Activated CD4-positive, alpha-beta T cell treated with anti-CD3 and anti-CD28 coated beads for 1 hour (primary cell): ENCODE measurements around the gene CNTN5.
"Not testable (repeated sequence)": the region's sequence is repeated elsewhere in the genome, so short reads cannot be mapped to it uniquely, and the experiment has no call there.

Experiments
- DNase-seq: peaks from one replicate; pipeline ENCODE4 v3.0.0-alpha.2; 2020

The CNTN5 gene

GRCh38 chr11:99020352-99021225, at the start of gene CNTN5:
Gene CNTN5 (plus strand): TSS chr11:99020949.
- no peak for DNase-seq

DNA sequence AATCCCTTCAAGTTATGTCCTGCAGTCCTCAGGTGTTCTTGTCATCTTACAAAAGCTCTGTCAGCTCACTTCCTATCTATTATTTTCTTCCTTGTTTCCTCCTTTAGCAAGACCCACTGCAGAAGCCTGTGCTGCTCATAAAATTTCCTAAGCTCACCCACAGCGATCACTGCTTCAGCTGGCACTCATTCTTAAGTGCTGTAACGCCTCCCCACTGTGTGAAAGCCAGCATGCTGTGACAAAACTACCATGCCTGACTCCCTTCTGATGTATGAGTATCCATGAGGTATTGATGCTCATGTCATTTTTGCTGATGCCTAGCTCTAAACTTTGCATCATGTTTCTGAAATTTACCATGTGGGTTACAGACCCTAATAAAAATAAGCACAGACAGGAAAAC, 41.5 kb upstream of the CNTN5 start:
- no peak for DNase-seq

- DNase-seq = no peak
Observed at GRCh38 chr11:99015634-99016454, 4.9 kb upstream of the CNTN5 start.

DNA sequence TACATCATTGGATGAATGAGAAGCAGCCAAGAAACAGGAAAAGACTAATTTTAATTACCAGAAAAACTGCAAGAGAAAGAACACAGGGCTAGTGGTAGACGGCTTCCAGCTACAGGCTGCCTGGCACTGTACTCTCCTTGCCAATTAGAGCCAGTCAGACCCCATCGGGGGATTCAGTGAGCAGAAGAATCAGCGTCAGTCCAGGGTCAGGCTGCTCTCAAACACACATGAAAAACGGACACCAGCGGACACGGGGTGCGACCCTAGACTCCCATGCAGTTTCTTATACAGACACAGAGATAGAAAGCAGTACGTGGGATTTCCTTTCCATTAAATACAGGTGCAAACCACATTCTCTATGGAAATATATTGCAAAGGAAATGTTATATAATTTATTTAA, 1.1 kb upstream of the CNTN5 start:
- no peak for DNase-seq

- no peak for DNase-seq
Observed at GRCh38 chr11:99037057-99037456, 16.3 kb downstream of the CNTN5 start.

DNA sequence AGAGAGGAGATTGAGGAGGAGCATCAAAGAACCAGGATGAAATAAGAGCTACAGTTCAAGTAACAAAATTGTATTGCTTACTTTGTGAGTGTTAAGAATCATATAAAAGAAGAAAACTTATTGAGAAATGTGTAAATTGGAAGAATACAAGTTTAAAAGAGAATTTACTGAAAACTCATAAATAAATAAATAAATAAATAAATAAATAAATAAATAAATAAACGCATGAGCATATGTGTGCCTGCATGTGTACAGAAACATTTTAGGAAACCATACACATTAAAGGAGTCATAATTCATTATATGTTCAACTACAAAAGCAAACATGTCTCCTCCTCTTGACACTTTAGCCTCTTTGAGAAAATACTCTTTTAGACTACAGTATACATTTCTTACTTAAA, 42.6 kb downstream of the CNTN5 start:
- DNase-seq = no peak

- DNase-seq = no peak
Observed at GRCh38 chr11:99065121-99065520, 44.4 kb downstream of the CNTN5 start.

DNA sequence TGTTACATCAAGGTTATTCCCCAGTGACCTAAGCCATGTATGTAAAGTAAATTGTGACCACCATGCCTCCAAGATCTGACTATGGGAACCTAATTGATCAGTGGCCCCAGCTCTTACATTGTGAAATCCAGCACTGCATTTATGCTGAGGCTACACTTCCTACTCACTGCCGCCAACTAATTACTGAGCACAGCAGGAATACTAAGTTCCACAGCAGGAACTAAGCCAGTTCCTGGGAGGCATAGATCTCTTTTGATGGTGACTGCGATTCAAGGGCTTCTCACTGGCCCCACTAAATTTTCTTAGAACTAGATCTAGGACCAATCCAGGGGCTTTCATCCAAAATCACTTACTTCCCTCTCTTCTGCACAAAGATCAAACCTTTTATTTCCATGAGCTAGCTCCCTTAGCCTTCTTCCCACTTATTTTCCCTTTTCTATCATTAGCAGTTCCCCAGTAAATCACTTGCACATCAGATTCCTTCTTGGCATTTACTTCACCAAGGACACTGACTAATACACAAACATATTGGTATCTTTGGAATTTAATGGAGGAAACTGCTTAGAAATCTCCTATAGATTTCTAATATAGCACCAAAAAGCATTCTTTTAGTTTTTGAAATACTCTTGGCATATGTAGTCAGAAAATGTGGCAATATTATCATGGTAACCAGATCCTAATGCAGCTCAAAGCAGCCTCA, 46.0 kb downstream of the CNTN5 start:
- DNase-seq = no peak

- DNase-seq = no peak
Observed at GRCh38 chr11:99068832-99069231, 48.1 kb downstream of the CNTN5 start.

GRCh38 chr11:99069856-99070444, 49.2 kb downstream of the CNTN5 start:
- DNase-seq = no peak

GRCh38 chr11:99079576-99079975, 58.8 kb downstream of the CNTN5 start:
- no peak for DNase-seq

GRCh38 chr11:99080154-99080553, 59.4 kb downstream of the CNTN5 start:
- DNase-seq = no peak

GRCh38 chr11:99098258-99098657, 77.5 kb downstream of the CNTN5 start:
- DNase-seq = no peak

GRCh38 chr11:99098751-99099150, 78.0 kb downstream of the CNTN5 start:
- DNase-seq = no peak

DNA sequence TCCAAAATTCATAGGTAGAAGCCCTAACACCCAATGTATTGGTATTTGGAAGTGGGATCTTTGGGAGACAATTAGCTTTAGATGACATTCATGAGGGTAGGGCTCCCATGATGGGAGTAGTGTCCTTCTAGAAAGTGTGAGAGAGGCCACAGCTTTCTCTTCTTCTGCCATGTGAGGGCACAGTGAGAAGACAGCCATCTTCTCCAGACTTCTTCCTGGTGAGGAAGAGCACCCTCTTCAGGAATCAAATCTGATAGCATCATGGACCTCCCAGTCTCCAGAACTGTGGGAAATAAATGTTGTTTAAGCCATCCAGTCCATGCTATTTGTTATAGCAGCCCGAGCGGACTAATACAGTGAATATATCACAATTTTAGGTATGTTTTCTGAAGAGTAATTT, 96.9 kb downstream of the CNTN5 start:
- DNase-seq = no peak

GRCh38 chr11:99133862-99134261, 113.1 kb downstream of the CNTN5 start:
- not testable (repeated sequence) for DNase-seq

DNA sequence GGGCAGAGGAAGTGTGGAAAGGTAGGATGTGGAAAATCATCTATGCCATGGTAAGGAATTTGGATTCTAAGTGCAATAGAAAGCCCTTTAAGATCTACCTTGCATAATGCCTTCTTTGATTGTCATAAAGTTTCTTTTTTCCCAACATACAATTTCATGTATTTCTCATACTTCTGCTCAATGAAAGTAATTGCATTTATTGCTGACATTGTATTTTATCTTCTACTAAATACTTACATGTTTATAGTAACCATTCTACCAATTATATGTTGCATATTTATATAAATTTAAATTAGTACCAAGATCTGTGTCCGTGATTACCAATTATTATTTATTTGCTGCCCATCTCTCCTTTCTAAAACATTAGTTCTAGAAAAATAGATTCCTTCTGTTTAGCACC, 114.8 kb downstream of the CNTN5 start:
- no peak for DNase-seq

- DNase-seq = no peak
Observed at GRCh38 chr11:99142237-99142636, 121.5 kb downstream of the CNTN5 start.

DNA sequence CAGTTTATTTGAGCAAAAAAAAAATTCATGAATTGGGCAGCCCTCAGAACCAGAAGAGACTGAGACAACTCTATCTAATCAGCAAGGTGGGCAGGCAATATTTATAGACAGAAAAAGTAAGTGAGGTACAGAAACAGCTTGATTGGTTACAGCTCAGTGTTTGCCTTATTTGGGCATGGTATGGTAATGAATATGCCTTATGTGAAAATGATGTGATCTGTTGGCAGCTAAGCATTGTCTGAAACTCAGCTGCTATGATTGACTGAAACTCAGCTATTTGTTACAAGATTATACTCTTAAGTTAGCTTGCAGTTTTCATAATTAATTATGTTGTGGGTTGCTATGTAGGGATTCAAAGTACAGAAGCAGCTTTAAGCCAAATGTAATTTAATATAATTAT, 127.6 kb downstream of the CNTN5 start:
- no peak for DNase-seq

DNA sequence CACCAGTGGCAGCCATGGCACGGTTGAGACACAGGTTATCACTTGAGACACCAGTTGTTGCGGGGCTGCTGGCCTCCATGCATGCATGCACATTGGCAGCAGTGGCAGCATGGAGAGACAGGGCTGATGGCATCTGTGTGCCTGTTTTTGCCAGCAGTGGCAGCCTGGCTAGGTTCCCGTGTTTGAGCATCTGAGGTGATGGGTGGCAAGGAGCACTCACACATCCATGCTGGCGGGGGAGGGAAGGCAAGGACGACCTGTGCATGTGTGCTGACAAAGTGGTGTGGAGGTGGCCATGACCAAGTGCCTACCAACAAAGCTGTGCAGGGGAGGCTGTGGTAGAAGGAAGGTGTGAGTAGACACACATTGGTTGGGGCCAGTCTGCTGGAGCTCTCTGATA, 133.5 kb downstream of the CNTN5 start:
- no peak for DNase-seq

DNA sequence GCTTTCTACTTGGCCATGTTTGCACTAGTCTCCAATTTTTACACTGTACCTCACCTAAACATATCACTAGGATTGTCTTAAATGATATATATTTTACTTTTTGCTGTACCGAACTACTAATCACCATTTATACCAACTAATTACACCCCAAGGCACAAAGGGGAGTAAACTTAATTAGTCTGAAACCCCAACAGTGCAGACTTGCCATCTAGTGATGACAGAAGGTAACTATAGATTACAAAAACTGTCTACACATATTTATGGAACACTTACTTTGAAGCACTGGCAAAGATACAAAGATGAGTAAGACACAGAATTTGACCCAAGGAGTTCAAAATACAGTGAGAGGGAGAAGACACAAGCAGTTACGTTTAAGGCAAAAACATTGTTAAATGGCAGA, 139.7 kb downstream of the CNTN5 start:
- no peak for DNase-seq

GRCh38 chr11:99162819-99163218, 142.1 kb downstream of the CNTN5 start:
- DNase-seq = no peak

DNA sequence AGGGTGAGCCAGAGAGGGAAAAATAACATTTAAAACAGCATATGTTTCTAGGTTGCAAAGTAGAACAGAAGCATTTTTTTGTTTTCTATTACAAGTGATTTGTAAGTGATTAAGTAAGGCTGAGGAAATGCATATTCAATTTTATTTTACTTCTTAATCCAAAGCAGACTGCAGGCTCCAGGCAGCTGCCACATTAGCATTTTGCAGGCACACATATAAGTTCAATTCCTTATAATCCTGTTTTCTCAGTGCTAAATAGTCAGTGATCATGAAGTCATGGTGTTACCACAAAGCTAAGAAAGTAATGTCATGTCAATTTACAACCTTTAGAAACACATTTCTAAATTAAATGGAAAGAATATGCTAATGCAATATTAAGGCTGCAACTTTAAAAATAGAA, 149.8 kb downstream of the CNTN5 start:
- DNase-seq = no peak
